Retinal pigment epithelial cell (primary cell): ENCODE measurements around the gene ATF6B.

Source experiments
- DNase-seq: peaks from one replicate; pipeline ENCODE4 v3.0.0-alpha.2; 2010; ENCODE audit warnings: low read depth
- H3K4me3 ChIP-seq: 2 replicates; pipeline ENCODE4 v1.5.1; 2011; ENCODE audit warnings: mild to moderate bottlenecking, low read length, control low read depth, moderate library complexity
- CTCF ChIP-seq: conservative IDR thresholded peaks from 2 replicates; pipeline ENCODE4 v1.5.1; 2011; ENCODE audit warnings: low read depth, low read length, control low read depth, inconsistent platforms

Gene ATF6B

GRCh38 chr6:32081168-32081990 lies 46.7 kb downstream of the ATF6B start:
- no peak overlapping the region for H3K4me3 ChIP-seq
- no peak for DNase-seq
- TF ChIP-seq CTCF = no peak

GRCh38 chr6:32079566-32080290 lies 48.3 kb downstream of the ATF6B start:
- DNase-seq = no peak
- no peak for TF ChIP-seq CTCF
- no peak overlapping the region for H3K4me3 ChIP-seq

GRCh38 chr6:32076321-32076809 lies 51.7 kb downstream of the ATF6B start:
- H3K4me3 ChIP-seq = no peak overlapping the region
- DNase-seq = peak; percentile 17
- no peak for TF ChIP-seq CTCF

- no peak for TF ChIP-seq CTCF
- DNase-seq = no peak
- no peak overlapping the region for H3K4me3 ChIP-seq
Observed at GRCh38 chr6:32075781-32076180, 52.3 kb downstream of the ATF6B start.

GRCh38 chr6:32074996-32075532 lies 53.0 kb downstream of the ATF6B start:
- DNase-seq = no peak
- H3K4me3 ChIP-seq = no peak overlapping the region
- TF ChIP-seq CTCF = no peak

- no peak for TF ChIP-seq CTCF
- no peak overlapping the region for H3K4me3 ChIP-seq
- DNase-seq = no peak
Observed at GRCh38 chr6:32073613-32074012, 54.4 kb downstream of the ATF6B start.
